HG03039 (cell line): ENCODE data around the gene VWCE.
"Not testable (repeated sequence)": the region's sequence is repeated elsewhere in the genome, so short reads cannot be mapped to it uniquely, and the experiment has no call there.

Experiments
- ATAC-seq: cut with Tn5 transposase; IDR thresholded peaks from one replicate; pipeline ENCODE4 v1.9.1; 2021; ENCODE audit warnings: mild to moderate bottlenecking, moderate library complexity; ENCODE audit not compliant: unreplicated experiment

Gene VWCE

DNA sequence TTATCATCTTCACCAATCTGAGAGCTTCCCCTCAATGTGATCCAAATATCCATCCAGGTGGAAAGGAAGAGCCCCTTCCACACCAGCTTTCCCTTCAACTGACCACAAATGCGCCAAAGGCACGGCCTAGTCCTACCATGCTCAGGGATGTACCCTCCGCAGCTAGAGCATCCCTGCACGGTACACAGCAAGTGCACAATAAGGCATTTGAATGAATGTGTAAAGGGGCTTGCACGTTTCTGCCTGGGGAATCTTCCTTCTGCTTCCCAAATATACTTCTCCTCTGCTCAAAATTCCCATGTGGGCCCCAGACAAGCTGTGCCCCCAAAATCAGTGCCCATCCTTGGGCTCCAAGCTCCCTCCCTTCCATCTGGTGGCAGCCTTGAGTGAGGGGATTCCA is 76.1 kb downstream of the VWCE start:
- ATAC-seq = not testable (repeated sequence)

DNA sequence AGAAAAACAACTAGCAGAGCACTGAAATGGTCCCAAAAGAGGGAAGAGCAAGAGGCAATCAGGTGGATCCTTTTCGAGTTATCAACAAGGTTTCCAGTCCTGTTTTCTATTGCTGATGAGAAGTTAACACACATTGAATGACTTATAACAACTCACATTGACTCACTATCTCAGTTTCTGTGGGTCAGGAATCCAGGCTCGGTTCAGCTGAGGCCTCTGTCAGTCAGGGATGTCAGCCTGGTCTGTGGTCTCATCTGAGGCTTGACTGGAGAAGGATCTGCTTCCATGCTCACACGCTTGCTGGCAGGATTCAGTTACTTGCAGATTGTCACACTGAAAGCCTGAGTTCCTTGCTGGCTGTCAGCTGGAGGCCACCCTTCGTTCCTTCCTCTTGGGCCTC is 76.8 kb downstream of the VWCE start:
- ATAC-seq = not testable (repeated sequence)

DNA sequence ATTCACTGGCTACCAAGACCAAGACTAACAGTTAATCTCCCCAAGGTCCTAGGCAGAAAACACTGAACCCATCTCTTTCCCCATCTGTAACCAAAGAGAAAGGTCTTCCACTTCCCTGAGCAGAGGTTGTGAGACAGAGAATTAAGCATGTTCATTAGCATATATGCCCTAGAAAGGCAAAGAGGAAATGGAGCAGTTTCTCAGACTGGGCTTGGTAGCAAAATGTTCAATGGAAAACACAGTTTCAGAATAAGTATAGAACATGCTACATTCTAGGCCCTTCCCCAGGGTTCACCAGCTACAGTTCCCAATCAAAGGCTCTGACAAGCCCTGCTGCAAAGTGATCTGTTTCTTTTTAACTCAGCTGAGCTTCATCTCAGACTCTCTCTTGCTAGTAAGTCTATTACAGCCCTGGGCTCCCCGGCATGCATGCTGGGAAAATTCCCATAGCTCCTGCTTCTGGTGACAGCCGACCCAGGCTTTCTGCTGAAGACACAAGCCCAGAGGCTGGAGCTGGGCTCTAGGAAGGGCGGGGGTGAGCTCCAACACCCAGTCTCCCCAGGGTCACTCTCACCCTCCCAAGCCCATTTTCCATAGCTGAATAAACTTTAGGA is 81.3 kb downstream of the VWCE start:
- ATAC-seq = not testable (repeated sequence)

DNA sequence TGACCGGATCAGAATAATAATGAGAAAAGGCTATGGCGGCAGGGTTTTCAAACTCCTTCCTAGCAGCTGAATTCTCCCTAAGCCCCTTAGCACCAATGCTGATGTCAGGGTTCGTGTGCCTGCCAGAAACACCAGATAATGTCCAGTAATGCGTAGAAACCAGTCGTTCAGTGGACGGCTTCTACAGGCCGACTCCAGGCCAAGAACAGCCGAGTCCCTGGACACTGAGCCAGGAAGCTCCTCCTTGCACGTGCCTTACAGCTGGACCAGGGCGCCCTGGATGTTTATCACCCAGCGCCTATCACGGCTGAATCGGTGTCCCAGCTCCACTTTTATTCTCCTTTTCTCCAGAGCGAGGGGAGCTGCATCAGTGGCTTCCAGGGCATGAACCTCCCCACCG is 82.9 kb downstream of the VWCE start:
- not testable (repeated sequence) for ATAC-seq

DNA sequence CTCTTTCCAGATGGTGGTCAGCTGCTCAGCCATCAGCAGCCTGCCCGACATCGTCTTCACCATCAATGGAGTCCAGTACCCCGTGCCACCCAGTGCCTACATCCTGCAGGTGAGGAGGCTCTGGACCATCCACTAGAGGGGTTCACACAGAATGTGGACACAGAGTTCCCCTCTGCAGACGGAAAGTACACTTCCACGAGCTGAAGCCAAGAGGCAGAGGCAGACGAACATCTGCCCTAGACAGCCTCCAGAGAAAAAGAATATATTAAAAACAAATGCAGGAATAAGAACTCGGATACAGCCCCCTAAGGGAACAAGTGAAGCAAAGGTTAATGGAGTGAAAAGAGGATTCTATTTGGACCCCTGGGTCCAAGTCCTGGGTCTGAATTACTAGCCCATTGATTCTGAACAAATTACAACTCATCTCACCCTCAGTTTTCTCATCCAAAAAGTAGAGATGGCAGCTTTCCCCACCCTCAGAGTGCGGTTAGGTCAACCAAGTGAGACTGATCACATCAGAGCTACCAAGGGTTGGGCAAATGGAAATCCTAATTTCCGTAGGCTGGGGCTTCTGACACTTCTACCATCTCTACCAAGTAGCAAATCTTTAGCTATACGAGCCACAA is 83.7 kb downstream of the VWCE start:
- ATAC-seq = not testable (repeated sequence)

DNA sequence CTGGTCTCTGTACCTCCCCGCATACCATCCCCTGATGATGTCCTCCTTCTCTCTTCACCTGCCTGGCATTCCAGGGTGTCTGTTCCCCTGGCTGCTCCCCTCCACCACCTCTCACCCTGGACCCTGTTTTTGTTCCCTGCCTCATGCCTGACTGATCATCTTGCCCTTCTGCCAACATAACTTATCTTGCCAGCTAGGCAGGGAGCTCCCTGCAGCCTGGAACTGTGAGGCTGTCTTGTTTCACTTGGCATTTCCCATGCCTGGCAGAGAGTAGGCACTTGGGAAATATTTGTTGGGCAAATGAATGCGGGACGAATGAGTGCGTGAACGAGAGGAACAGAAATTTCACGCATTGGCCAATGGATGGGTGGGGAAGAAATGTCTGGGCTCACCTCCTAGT is 84.5 kb downstream of the VWCE start:
- ATAC-seq = not testable (repeated sequence)
